ENCODE measurements around the gene HMX1.

HMX1 gene

GRCh38 chr4:8817096-8817812 is 54.4 kb downstream of the HMX1 start:
- DNase-seq, result no peak
